GM19468 (cell line): ENCODE results near the gene UBE2K.
"Not testable (repeated sequence)": the region's sequence is repeated elsewhere in the genome, so short reads cannot be mapped to it uniquely, and the experiment has no call there.

Experiments used
- ATAC-seq: cut with Tn5 transposase; IDR thresholded peaks from one replicate; pipeline ENCODE4 v1.9.1; 2021; ENCODE audit warnings: mild to moderate bottlenecking, moderate library complexity, moderate number of reproducible peaks; ENCODE audit not compliant: unreplicated experiment; ENCODE audit errors: extremely low read depth

Gene UBE2K

GRCh38 chr4:39781988-39782387 lies 84.1 kb downstream of the UBE2K start:
- not testable (repeated sequence) for ATAC-seq

GRCh38 chr4:39785083-39785482 lies 87.1 kb downstream of the UBE2K start:
- no peak for ATAC-seq

- no peak for ATAC-seq
These were observed 88.9 kb downstream of the UBE2K start for GRCh38 chr4:39786838-39787237.

- ATAC-seq = no peak
These were observed 94.2 kb downstream of the UBE2K start for GRCh38 chr4:39792128-39792527.

- ATAC-seq = no peak
These were observed 94.6 kb downstream of the UBE2K start for GRCh38 chr4:39792529-39792928.

- not testable (repeated sequence) for ATAC-seq
These were observed 95.0 kb downstream of the UBE2K start for GRCh38 chr4:39792976-39793375.

- ATAC-seq = no peak
These were observed 104.1 kb downstream of the UBE2K start for GRCh38 chr4:39802005-39802404.

- no peak for ATAC-seq
These were observed 110.4 kb downstream of the UBE2K start for GRCh38 chr4:39808231-39808749.

- ATAC-seq = no peak
These were observed 114.6 kb downstream of the UBE2K start for GRCh38 chr4:39812500-39812899.

GRCh38 chr4:39813033-39813432 lies 115.1 kb downstream of the UBE2K start:
- ATAC-seq = not testable (repeated sequence)

GRCh38 chr4:39813761-39814160 lies 115.8 kb downstream of the UBE2K start:
- not testable (repeated sequence) for ATAC-seq

- no peak for ATAC-seq
These were observed 116.7 kb downstream of the UBE2K start for GRCh38 chr4:39814403-39815185.

GRCh38 chr4:39818646-39819045 lies 120.7 kb downstream of the UBE2K start:
- ATAC-seq = no peak

GRCh38 chr4:39820186-39820585 lies 122.2 kb downstream of the UBE2K start:
- ATAC-seq = no peak

- ATAC-seq = no peak
These were observed 124.0 kb downstream of the UBE2K start for GRCh38 chr4:39821951-39822350.

- no peak for ATAC-seq
These were observed 124.7 kb downstream of the UBE2K start for GRCh38 chr4:39822662-39823061.

- ATAC-seq = no peak
These were observed 125.3 kb downstream of the UBE2K start for GRCh38 chr4:39823191-39823590.

GRCh38 chr4:39825090-39825489 lies 127.2 kb downstream of the UBE2K start:
- ATAC-seq = no peak

- ATAC-seq = no peak
These were observed 127.8 kb downstream of the UBE2K start for GRCh38 chr4:39825741-39826231.
